GM18909 (cell line): ENCODE data around the gene NOCT.
"Not testable (repeated sequence)": the region's sequence is repeated elsewhere in the genome, so short reads cannot be mapped to it uniquely, and the experiment has no call there.

Source experiments
- ATAC-seq: cut with Tn5 transposase; IDR thresholded peaks from one replicate; pipeline ENCODE4 v1.9.1; 2021; ENCODE audit warnings: mild to moderate bottlenecking; ENCODE audit not compliant: unreplicated experiment, poor library complexity

NOCT gene

DNA sequence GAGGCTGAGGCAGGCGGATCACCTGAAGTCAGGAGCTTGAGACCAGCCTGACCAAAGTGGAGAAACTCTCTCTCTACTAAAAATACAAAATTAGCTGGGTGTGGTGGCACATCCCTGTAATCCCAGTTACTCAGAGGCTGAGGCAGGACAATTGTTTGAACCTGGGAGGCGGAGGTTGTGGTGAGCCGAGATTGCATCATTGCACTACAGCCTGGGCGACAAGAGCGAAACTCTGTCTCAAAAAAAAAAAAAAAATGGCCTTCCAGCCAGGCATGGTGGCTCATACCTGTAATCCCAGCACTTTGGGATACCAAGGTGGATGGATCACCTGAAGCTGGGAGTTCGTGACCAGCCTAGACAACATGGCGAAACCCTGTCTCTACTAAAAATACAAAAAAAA, 7.3 kb upstream of the NOCT start:
- ATAC-seq = not testable (repeated sequence)

DNA sequence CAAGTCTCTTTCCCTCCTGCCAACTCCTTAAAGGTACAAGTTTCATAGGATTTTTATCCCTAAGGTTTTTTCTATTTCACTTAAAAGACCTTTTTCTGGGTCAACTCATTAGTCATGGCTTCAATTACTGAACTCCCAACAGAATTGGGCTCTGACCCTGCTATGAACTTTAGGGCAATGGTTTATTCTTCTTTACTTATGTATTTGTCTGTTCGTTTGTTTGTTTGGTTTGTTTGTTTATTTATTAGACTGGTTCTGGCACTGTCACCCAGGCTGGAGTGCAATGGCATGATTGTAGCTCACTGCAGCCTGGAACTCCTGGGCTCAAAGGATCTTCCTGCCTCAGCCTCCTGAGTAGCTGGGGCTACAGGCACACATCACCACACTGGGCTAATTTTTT, 5.9 kb upstream of the NOCT start:
- no peak for ATAC-seq

DNA sequence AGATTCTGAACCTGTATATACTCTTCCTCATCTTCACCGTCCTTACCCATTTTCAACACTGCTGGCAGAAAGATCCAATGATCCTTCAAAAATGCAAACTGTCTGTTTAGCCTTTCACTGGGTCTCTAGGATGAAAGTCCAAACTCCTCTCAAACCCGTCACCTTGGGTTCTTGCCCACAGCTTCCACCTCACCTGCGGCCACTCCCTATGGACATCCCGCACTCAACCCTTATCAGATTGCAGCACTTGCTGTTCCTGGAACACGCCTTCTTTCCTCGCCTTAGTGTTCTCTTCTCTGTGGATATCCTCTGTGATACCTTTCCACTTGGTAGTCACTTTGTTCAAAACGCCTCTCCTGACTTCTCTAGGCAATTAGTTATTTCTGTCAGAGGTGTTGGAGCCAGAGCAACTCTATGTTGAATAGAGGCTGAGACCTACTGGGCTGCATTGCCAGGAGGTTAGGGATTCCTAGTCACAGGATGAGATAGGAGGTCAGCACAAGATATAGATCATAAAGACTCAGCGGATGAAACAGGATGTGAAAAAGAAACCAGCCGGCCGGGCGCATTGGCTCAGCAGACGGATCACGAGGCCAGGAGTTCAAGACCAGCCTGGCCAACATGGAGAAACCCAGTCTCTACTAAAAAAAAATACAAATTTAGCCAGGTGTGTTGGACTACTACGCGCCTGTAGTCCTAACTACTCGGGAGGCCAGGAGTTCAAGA, 4.2 kb upstream of the NOCT start:
- ATAC-seq = no peak

DNA sequence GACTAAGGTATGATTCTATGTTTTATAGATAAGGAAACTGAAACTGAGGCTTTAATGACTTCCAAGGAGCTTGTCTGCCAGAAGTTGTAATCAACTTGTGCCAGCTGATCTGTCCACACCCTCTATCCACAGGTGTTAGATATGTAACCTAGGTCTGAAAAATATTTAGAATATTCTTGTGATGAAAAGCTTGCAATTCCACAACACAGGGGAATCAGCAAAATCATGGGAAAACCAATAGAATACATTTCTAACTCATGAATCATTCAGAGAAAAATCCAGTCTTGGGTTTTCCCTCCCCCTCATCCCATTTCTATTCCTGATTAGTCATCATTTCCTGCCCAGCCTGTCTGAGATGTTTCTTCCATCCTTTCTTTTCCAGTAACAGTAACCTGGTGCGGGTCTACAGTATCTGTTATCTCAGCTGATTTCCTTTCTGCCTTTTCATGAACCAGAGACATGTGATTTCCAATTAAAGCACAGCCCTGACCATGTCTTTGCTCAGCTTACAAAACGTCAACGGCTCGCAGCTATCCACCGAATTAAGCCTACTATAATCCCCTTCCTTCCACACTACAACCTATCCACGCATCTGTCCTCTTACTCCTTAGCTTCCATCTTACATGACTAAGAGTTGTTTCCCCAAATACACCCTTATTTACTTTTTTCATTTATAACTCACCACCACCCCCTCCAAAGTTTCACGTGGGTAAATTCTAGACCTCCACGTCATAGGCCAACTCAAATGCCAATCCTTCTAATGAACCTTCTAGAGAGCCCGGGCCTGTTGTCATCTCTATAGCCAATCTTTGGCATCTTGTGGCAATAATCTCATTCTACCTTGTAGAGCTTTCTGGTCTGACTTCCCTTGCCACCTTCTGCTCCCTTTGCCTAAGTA, 961 bp upstream of the NOCT start:
- ATAC-seq = peak; percentile 1

DNA sequence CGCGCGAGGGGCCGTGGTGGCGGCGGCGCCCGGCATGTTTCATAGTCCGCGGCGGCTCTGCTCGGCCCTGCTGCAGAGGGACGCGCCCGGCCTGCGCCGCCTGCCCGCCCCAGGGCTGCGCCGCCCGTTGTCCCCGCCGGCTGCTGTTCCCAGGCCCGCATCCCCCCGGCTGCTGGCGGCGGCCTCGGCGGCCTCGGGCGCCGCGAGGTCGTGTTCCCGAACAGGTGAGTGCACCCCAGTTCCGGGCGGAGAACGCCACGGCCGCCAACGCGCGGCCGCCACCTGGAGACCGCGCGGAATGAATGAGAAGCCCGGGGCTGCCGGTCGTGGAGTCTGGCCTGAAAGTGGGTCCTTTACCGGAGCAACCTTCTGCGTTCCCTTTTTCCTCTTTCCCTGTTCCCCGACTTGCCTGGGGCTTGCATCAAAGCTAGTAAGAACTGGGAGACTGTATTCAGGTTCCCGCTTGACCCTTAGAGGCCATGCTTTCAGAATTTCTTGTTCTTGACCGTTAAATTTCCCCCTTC, 429 bp downstream of the NOCT start:
- ATAC-seq = peak; percentile 40

DNA sequence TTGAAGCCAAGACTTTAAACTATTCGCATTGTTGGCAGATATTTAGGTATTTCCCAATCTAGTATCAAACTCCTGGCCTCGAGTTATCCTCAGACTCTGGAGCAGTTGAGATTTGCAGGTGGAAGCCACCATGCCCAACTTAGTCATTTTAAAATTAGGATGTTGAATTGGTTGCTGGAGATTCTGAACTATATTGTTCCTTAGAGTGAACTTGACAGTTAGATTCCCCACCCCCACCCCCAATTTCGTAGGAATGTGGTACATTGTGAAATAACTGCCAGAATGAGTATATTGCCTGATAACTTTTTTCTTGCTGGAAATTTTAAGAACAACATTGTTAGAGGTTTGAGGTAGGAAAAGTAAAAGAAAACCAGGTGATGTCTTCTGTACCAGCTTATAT, 2.3 kb downstream of the NOCT start:
- no peak for ATAC-seq

DNA sequence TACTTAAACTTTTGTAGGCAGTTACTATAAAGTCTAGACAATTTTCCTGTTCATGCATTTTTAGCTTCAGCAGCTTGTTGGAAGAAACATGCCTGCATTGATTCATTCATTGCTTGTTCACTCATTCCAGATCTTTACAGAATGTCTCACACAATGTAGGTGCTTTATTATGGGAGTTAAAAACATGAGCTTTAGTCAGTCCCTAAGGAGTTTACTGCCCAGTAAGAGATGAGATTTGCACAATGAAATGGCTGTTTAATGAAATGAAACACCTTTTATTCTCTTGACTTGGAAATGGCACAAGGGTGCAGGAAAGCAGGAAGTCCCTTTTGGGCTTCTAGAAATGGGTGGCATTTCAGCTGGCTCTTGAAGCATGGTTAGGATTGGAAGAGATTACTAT, 2.9 kb downstream of the NOCT start:
- no peak for ATAC-seq

DNA sequence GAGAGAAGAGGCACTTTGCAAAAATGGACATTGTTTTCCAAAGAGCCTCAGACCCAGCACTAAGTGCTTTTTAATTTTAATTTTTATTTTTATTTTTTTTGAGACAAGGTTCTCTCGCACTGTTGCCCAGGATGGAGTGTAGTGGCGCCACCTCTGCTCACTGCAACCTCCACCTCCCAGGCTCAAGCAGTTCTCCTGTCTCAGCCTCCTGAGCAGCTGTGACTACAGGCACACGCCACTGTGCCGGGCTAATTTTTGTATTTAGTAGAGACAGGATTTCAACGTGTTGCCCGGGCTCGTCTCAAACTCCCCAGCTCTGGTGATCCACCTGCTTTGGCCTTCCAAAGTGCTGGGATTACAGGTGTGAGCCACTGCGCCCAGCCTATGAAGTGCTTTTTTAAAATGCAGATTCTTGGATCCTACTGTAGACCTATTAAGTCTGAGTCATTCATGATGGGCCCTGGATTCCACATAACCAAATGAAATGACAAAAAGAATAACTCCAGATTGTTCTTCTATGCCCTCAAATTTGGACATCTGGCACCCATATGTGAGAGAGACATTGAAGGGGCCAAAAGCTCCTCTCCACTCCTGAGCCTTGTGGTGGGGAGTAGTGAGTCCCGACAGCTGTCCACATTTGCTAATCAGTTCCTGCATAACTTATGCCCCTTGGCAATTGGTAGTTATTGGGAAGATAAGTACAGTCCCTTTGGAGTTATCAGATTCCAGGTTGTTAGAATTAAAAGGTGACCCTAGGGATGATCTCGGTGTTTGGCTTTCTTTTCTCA, 3.6 kb downstream of the NOCT start:
- ATAC-seq = no peak

DNA sequence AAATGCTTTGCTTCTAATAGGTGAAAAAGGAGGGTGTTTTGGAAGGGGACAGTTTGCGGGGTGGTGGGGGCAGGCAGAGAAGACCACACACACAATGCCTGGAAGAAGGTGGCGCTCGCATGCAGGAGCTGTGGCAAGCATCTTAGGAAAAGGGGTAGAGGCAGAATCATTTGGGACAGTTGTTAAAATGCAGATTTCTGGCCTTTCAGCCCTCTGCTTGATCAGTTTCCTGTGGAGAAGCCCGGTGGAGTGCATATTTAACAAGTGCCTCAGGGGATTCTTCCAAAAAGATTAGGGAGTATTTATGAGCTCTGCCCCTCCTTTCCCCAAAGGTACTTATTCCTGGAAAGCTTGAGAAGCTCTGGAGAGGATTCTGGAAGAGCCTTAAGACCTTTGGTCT, 4.8 kb downstream of the NOCT start:
- ATAC-seq = no peak

DNA sequence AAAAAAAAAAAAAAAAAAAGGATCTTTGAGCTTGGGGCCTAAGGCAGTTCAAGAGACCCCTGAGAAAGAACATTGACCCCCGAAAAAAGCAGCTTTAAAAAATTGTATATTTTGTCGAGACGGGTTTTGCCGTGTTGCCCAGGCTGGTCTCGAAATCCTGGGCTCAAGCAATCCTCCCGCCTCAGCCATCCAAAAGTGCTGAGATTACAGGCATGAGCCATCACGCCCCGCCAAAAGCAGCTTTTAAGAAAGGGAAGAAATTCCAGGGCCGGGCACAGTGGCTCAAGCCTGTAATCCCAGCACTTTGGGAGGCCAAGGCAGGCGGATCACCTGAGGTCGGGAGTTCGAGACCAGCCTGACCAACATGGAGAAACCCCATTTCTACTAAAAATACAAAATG, 5.5 kb downstream of the NOCT start:
- ATAC-seq = not testable (repeated sequence)

DNA sequence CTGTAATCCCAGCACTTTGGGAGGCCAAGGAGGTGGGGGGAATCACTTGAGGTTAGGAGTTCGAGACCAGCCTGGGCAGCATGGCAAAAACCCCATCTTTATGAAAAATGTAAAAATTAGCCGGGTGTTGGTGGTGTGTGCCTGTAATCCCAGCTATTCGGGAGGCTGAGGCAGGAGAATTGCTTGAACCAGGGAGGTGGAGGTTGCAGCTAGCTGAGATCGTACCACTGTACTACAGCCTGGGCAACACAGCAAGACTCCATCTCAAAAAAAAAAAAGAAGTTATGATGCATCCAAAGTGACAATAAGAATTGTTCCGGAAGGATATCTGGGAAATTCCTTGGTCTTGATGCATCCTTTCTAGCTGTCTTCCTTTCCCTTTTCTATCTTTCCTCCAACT, 7.3 kb downstream of the NOCT start:
- ATAC-seq = no peak

DNA sequence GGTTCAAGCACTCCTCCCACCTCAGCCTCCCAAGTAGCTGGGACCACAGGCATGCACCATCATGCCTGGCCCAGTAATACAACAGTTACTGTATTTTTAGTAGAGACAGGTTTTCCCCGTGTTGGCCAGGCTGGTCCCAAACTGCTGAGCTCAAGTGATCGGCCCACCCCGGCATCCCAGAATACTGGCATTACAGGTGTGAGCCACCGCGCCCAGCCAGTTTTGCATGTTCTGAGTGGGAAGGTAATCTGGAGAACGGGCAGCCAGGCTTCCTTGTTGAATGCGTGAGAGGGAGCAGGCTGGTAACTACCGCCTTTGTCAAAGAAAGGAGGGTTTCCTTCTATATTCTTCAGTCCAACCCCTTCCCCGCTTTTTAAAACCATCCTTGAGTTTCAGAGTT, 9.1 kb downstream of the NOCT start:
- no peak for ATAC-seq

DNA sequence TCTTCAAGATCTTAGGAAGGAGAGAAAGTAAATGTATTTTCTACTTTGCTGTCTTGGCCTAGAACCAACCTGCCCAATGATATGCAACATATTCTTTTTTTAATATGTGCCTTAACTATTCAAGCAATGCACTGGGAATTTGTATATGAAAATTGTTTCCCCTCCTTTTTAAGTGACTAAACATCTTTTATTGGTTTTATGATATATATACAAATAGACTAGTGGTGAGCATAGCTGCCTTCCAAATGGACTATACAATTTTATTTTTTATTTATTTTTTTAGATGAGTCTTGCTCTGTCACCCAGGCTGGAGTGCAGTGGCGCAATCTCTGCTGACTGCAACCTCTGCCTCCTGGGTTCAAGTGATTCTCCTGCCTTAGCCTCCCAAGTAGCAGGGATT, 10.3 kb downstream of the NOCT start:
- no peak for ATAC-seq

DNA sequence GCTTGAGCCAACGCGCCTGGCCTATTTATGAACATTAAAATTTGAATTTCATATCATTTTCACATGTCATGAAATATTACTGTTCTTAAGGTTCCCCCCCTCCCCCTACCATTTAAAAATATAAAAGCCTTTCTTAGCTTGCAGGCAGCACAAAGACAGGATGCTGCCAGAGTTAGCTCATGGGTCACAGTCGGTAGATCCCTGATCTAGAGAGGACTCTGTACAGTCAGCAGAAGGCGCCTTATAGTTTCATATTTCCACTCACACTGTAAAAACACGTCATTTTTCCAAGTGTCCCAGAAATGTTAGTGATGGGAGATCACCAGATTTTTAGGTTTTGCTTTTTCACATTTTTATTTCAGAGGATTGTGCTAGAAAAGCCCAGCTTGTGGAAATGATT, 12.2 kb downstream of the NOCT start:
- ATAC-seq = no peak

DNA sequence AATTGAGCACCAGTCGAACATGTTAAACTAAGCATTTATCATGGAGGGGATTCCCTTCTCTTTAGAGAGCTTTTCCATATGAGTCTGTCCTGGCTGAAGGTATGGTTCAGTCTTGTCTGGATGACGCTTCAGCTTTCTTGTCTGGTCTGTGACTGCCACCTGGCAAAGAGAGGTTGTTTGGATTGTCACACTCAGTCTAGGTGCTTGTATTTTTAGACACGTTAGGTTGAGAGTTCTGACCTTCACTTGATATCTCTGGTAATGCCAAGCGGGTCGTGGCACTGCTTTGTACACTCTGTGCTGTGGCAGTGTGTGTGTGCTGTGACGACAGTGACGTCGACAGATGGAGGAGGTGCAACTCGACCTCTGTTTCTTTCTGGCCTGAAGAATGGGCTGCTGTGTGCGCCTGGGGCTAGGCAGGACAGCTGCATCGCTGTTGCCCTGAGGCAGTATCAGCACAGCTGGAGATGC, 12.6 kb downstream of the NOCT start:
- no peak for ATAC-seq

DNA sequence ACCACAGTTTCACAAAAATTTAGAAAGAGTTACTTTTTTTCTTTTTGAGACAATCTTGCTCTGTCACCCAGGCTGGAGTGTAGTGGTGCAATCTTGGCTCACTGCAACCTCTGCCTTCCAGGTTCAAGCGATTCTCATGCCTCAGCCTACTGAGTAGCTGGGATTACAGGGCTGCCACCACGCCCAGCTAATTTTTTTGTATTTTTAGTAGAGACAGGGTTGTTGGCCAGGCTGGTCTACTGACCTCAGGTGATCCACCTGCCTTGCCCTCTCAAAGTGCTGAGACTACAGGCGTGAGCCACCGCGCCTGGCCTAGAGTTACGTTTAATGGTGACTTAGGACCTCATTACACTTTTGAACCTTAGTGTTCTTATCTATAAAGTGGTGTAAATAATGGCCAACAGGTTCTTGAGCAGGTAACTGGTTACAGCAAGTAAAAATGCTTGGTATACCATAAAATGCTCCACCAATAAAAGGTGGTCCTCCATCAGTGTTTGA, 14.3 kb downstream of the NOCT start:
- ATAC-seq = not testable (repeated sequence)

DNA sequence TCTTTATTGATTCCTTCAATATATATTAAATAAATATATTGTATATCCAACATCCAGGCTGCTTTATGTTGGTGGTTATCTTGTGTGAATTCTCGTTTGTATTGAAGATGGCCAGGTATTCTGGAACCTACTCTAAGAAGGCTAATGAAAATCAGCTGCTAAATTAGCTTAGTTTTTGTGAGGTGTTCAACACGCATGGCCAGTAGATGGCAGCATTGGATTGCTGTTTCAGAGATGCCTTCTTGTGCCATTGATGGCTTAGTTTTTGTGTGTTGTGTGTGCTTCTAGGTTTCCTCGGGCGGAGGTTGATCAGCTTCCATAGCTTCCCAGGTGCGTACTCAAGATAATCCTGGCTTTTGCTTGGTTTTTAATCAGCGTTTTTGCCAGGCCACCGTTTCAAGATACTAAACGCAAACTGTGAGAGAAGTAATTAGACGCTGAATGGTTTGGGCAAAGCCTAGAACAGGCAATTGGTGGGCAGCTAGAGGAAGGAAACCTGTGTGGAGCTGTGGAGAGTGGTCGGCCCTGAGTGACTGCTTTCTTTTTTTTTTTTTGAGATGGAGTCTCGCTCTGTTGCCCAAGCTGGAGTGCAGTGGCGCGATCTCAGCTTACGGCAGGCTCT, 15.1 kb downstream of the NOCT start:
- ATAC-seq = no peak

DNA sequence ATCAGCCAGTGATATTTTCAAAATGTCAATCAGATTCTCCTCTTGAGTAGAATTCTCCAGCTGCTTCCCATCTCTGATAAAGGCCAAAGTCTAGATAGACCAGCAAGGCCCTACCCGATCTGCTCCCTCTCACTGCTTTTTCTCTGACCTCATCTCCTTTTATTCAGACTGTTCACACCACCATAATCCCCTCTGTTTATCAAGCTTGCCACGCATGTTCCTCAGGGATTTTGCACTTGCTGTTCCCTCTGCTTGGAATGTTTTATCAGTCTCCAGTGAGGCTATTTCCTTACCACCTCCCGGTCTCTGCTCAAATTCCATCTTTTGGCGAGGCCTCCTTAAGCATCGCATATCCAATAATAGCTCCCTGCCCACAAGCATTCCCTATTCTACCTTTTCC, 20.1 kb downstream of the NOCT start:
- ATAC-seq = no peak

DNA sequence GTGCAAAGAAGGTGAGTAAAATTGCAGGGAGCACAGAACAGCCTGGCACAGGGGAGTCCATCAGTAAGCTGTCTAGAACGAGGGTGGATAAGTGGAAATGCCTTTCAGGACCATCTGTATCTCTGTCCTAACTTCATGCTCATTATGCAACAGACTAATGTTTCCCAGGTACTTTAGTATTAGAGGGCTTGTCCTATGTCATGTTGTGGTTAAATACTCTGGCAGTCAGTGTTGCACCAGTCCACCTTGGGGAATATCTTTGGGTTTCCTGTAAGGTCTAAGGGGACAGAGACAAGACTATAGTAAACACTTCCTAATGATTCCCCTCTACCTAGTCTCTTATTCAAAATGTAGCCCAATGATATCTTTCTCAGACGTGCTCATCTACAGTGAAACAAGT, 21.3 kb downstream of the NOCT start:
- no peak for ATAC-seq

DNA sequence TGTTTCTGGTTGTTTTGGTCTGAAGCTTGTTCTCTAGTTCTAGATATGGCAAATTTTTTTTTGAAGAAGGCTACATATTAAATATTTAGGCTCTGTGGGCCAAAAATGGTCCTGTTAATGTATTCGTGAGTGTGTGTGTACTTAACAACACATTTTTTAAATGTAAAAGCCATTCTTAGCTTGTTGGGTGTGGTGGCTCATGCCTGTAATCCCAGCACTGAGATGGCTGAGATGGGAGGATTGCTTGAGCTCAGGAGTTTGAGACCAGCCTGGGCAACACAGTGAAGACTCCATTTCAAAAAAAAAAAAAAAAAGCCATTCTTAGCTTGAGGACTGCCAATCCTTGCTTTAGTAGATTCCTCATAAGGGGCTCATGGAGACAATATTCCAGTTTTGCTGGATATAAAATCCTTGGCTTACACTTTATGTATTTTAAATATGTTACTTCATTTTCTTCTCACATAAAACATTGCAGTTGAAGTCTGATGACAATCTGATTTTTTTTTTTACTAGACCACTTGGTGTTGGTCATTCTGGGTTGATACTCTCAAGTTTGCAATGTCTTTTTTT, 23.4 kb downstream of the NOCT start:
- no peak for ATAC-seq
